Measurements from ENCODE around the gene THRB.

The THRB gene

DNA sequence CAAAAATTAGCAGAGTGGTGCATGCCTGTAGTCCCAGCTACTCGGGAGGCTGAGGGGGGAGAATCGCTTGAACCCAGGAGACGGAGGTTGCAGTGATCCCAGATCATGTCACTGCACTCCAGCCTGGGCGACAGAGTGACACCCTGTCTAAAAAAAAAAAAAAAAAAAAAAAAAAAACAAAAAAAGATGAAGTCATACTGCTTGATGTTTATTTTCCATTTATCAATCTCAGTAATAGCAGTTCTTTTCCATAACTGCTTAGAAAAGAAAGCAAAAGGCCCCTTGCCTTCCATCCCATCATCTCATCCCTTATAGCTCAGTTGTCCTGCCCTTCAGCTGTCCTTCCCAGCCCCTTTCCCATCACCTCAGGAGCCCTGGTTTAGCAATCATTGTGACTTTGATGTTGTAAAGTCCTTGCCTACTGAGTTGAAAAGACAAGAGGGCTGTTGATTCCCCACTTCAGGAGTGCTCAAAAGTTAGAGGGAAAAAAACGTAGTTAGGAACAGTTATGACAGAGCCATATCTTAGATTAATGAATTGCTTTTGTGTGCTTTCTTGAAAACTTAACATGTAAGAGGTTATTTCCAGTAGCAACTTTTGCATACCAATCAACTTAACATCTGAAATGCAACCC, 18.0 kb upstream of the THRB start:
- no peaks in the 10 kb centered on the region for H3K9me3 ChIP-seq (ENCODE audit: control insufficient read depth, insufficient read depth, low read depth, low read length)
- H3K9ac ChIP-seq (ENCODE audit: low read length): no peak overlapping the region
- H3K36me3 ChIP-seq (ENCODE audit: control insufficient read depth, insufficient read depth, low read length): no peaks in the 10 kb centered on the region
- H3K27me3 ChIP-seq (ENCODE audit: control insufficient read depth, insufficient read depth, low read length): no peaks in the 10 kb centered on the region
- no peaks in the 10 kb centered on the region; the same call in 1 of the 2 replicates for H3K4me1 ChIP-seq (ENCODE audit: control insufficient read depth, insufficient read depth, low read length)
- H3K4me3 ChIP-seq (ENCODE audit: low read depth, low read length): no peak overlapping the region
- H3K27ac ChIP-seq (ENCODE audit: low read depth, low read length): no peak overlapping the region

DNA sequence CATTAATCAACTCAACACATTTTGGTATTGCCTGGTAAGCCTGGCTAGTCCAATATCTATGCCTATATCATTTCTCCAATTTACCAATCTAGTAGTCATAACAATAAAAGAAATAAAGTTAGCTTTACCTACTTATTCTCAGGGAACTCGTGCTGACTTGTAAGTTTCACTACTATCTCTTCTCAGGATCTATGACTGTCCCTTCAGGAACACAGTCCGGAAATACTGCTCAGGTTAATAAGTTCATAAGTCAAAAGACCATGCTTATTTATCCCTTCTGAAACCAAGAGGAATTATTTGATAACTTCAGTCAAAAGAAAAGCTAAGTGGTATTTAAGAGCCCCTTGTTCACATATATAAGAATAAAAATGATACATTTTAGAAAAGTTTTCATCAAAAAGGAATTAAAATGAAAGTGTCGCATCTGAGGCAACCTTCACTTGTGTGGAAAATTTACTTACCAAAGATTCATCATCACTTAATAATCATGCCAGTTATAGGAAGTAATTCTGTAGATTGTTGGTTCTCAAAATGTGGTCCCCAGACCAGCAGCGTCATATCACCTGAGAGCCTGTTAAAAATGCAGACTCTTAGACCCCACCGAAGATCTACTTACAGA, 15.5 kb upstream of the THRB start:
- no peaks in the 10 kb centered on the region for H3K27me3 ChIP-seq (ENCODE audit: control insufficient read depth, insufficient read depth, low read length)
- no peak overlapping the region for H3K27ac ChIP-seq (ENCODE audit: low read depth, low read length)
- no peak overlapping the region for H3K4me3 ChIP-seq (ENCODE audit: low read depth, low read length)
- no peaks in the 10 kb centered on the region for H3K36me3 ChIP-seq (ENCODE audit: control insufficient read depth, insufficient read depth, low read length)
- no peaks in the 10 kb centered on the region for H3K9me3 ChIP-seq (ENCODE audit: control insufficient read depth, insufficient read depth, low read depth, low read length)
- no peaks in the 10 kb centered on the region; the same call in 1 of the 2 replicates for H3K4me1 ChIP-seq (ENCODE audit: control insufficient read depth, insufficient read depth, low read length)
- H3K9ac ChIP-seq (ENCODE audit: low read length): no peak overlapping the region

DNA sequence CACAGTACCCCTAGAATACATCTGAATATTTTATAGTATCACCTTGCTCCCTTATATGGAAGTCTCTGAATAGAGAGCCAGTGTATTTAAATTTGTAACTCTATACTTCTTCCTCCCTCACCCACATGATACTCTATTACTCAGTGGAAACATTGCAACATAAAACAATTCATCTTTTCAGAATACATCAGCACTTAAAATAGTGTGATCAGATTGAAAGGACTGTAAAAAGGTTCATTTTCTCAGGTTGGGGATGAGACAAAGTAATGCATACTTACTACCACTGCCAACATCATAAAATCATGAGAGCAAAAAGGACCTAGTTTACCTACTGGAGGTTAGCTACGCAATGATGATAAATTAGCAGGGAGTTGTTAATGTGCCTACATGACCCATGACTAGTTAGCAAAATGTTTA, 13.8 kb upstream of the THRB start:
- Histone ChIP-seq H3K36me3 (ENCODE audit: control insufficient read depth, insufficient read depth, low read length) (no peaks in the 10 kb centered on the region), H3K27ac (ENCODE audit: low read depth, low read length) (no peak overlapping the region), H3K4me1 (ENCODE audit: control insufficient read depth, insufficient read depth, low read length) (no peaks in the 10 kb centered on the region; the same call in 1 of the 2 replicates), H3K27me3 (ENCODE audit: control insufficient read depth, insufficient read depth, low read length) (no peaks in the 10 kb centered on the region), H3K9ac (ENCODE audit: low read length) (no peak overlapping the region), H3K9me3 (ENCODE audit: control insufficient read depth, insufficient read depth, low read depth, low read length) (no peaks in the 10 kb centered on the region), H3K4me3 (ENCODE audit: low read depth, low read length) (no peak overlapping the region)

DNA sequence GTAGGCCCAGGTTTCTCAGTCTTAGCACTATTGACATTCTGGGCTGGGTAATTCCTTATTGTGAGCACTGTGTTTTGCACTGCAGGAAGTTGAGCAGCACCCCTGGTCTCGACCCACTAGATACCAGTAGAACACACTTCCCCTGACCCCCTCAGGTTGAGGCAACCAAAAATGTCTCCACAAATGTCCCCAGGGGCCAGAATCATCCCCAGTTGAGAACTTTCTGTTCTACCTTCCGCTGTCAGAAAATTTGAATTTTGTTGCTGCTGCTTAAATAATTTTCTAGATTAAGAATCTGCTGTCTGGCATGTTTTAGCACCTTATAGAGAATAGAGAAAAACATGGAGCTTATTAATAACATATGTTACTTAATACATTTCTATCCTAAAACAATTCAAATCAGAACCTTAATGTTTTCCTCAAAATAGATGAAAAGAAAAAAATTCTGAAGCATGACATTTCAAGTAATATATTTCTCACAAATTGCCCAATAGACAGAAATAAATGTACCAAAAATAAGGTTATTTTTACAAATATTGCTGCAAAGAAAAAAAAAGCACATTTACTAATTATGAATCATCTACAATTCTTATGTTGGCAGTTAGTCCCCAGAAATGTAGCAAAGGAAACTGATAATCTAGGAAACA, 13.2 kb upstream of the THRB start:
- Histone ChIP-seq H3K27ac (ENCODE audit: low read depth, low read length) (no peak overlapping the region), H3K36me3 (ENCODE audit: control insufficient read depth, insufficient read depth, low read length) (no peaks in the 10 kb centered on the region), H3K9me3 (ENCODE audit: control insufficient read depth, insufficient read depth, low read depth, low read length) (no peaks in the 10 kb centered on the region), H3K27me3 (ENCODE audit: control insufficient read depth, insufficient read depth, low read length) (no peaks in the 10 kb centered on the region), H3K4me3 (ENCODE audit: low read depth, low read length) (no peak overlapping the region), H3K4me1 (ENCODE audit: control insufficient read depth, insufficient read depth, low read length) (no peaks in the 10 kb centered on the region; the same call in 1 of the 2 replicates), H3K9ac (ENCODE audit: low read length) (no peak overlapping the region)

DNA sequence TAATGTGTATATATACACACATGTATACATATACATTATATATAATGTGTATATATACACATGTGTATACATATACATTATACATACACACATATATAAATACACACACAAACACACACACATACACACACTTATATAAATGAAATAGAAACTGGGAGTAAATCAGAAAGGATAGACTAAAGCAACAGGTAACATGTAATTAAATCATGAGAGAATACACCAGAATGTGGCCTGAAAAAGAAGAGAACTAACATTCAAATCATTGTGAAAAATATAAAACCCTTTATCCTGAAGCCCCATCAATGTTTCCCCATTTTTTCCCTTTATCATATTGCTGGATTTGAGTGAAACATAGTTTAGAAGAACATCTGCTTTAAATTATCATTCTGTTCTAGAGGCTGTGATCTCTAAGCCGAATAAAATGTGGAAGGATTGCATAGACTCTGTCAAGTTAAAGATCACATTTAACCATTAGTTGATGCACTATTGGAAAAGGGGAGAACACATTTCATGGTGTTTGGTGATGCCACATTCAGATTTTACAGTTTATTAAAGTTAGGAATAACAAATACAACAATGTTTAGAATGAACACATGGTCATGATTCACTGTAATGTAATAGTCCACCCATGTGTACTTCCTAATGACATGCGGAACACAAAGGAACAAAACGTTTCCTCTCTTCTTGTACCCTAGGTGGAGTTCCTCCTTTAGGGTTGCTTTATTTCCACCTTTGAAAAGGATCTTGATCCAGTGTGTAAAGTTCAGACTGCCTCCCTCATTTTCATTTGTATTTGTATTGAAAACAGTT, 12.5 kb upstream of the THRB start:
- Histone ChIP-seq H3K27me3 (ENCODE audit: control insufficient read depth, insufficient read depth, low read length) (no peaks in the 10 kb centered on the region), H3K4me3 (ENCODE audit: low read depth, low read length) (no peak overlapping the region), H3K4me1 (ENCODE audit: control insufficient read depth, insufficient read depth, low read length) (no peaks in the 10 kb centered on the region), H3K9me3 (ENCODE audit: control insufficient read depth, insufficient read depth, low read depth, low read length) (no peaks in the 10 kb centered on the region), H3K36me3 (ENCODE audit: control insufficient read depth, insufficient read depth, low read length) (no peaks in the 10 kb centered on the region), H3K9ac (ENCODE audit: low read length) (no peak overlapping the region), H3K27ac (ENCODE audit: low read depth, low read length) (no peak overlapping the region)

DNA sequence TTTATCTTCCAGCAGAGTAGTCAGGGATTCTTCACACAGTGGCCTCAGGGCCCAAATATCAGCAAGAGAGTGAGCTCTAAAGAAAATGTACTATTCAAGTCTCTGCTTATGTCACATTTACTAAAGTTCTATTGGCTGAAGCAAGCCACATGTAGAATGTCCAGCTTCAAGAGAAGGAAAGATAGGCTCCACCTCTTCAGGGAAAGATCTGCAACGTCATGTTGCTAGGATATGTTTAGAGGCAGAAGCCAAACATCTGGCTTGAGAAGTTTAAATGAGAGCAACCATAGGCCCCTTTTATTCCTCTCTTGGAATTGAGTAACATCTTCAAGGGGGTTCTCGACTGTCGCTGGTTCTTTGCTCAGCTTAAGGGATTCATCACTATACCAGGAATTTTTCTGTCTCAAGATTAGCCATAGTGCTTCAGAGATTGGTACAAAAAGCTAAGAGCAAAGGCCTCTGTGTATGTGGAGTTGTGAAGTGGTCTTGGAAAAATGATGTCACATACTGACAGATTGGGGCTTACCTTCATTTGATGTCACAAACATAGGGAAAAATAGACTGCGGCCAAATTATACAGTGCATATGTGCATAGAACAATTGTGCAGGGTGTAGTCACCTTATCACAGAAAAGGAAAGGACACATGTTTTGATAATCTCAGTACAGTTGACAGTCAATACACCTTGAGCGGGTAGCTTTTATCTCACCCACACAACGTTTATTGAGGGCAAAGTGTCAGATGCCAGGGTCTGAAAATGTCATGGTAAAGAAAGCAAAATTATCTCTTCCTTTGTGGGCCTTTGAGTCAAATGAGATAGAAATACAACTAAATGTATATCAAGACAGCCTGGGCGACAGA, 11.3 kb upstream of the THRB start:
- H3K36me3 ChIP-seq (ENCODE audit: control insufficient read depth, insufficient read depth, low read length): no peaks in the 10 kb centered on the region
- no peaks in the 10 kb centered on the region for H3K4me1 ChIP-seq (ENCODE audit: control insufficient read depth, insufficient read depth, low read length)
- no peaks in the 10 kb centered on the region for H3K9me3 ChIP-seq (ENCODE audit: control insufficient read depth, insufficient read depth, low read depth, low read length)
- H3K27ac ChIP-seq (ENCODE audit: low read depth, low read length): no peak overlapping the region
- no peak overlapping the region for H3K9ac ChIP-seq (ENCODE audit: low read length)
- H3K27me3 ChIP-seq (ENCODE audit: control insufficient read depth, insufficient read depth, low read length): no peaks in the 10 kb centered on the region
- no peak overlapping the region for H3K4me3 ChIP-seq (ENCODE audit: low read depth, low read length)

DNA sequence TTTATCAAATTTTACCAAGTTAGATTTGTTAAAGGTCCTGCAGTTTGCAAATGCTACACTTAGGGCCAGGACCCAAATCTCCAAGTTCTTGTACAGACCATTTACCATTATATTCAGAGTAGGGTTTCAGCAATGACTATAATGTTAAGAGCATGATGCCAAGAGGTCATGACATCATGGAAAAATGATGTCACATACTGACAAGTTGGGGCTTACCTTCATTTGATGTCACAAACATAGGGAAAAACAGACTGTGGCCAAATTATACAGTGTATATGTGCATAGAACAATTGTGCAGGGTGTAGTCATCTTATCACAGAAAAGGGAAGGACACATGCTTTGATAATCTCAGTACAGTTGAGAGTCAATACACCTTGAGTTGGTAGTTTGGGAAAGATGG, 10.1 kb upstream of the THRB start:
- no peaks in the 10 kb centered on the region for H3K4me1 ChIP-seq (ENCODE audit: control insufficient read depth, insufficient read depth, low read length)
- no peak overlapping the region for H3K4me3 ChIP-seq (ENCODE audit: low read depth, low read length)
- no peaks in the 10 kb centered on the region for H3K27me3 ChIP-seq (ENCODE audit: control insufficient read depth, insufficient read depth, low read length)
- H3K27ac ChIP-seq (ENCODE audit: low read depth, low read length): no peak overlapping the region
- H3K9ac ChIP-seq (ENCODE audit: low read length): no peak overlapping the region
- H3K36me3 ChIP-seq (ENCODE audit: control insufficient read depth, insufficient read depth, low read length): no peaks in the 10 kb centered on the region
- no peaks in the 10 kb centered on the region for H3K9me3 ChIP-seq (ENCODE audit: control insufficient read depth, insufficient read depth, low read depth, low read length)

DNA sequence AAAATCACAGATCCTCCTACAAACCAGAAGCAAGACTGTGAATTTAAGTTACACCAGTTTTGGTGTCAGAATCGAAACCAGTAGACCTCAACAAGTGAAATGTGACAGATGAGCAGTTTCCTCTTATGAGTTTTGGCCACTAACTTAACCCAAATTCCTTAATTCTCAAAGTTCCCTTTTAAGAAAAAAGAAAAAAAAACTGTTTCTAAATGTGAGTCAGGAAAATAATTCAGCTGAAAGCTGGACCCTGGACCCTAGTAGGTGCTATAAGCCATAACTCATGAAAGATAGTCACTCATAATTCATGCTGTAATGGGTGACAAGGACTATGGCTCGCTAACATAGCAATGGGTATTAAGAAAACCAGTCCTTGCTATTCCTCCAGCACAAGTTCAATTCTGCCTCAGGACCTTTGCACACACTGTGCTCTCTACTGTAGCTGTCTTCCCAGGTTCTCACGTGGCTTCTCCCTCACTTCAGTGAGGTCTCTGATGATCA, 9.0 kb upstream of the THRB start:
- H3K4me1 ChIP-seq (ENCODE audit: control insufficient read depth, insufficient read depth, low read length): peaks cover 8% of the 10 kb centered on the region
- no peak overlapping the region for H3K4me3 ChIP-seq (ENCODE audit: low read depth, low read length)
- H3K27me3 ChIP-seq (ENCODE audit: control insufficient read depth, insufficient read depth, low read length): no peaks in the 10 kb centered on the region
- no peak overlapping the region for H3K27ac ChIP-seq (ENCODE audit: low read depth, low read length)
- H3K36me3 ChIP-seq (ENCODE audit: control insufficient read depth, insufficient read depth, low read length): no peaks in the 10 kb centered on the region
- no peaks in the 10 kb centered on the region for H3K9me3 ChIP-seq (ENCODE audit: control insufficient read depth, insufficient read depth, low read depth, low read length)
- no peak overlapping the region for H3K9ac ChIP-seq (ENCODE audit: low read length)

DNA sequence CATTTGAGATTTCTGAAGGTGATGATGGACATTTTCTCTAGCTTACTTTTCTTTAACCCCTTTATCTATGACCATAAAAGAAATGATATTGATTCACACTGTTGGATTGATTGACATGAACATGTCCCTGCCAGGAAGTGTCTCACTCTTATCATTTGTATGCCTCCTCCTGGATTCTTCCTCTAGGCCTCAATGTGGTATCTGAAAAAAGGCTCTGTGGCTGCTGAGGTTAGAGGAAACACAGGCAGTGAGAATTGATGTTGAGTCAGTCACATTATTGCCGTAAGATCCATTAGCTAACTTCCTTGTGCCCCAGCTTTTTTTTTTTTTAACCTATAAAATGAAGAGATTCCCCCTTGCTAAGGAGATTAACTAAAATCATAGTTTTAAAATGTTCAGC, 8.0 kb upstream of the THRB start:
- peaks cover 17% of the 10 kb centered on the region for H3K4me1 ChIP-seq (ENCODE audit: control insufficient read depth, insufficient read depth, low read length)
- H3K4me3 ChIP-seq (ENCODE audit: low read depth, low read length): no peak overlapping the region
- H3K9ac ChIP-seq (ENCODE audit: low read length): no peak overlapping the region
- no peaks in the 10 kb centered on the region for H3K27me3 ChIP-seq (ENCODE audit: control insufficient read depth, insufficient read depth, low read length)
- no peak overlapping the region for H3K27ac ChIP-seq (ENCODE audit: low read depth, low read length)
- no peaks in the 10 kb centered on the region for H3K36me3 ChIP-seq (ENCODE audit: control insufficient read depth, insufficient read depth, low read length)
- H3K9me3 ChIP-seq (ENCODE audit: control insufficient read depth, insufficient read depth, low read depth, low read length): no peaks in the 10 kb centered on the region

DNA sequence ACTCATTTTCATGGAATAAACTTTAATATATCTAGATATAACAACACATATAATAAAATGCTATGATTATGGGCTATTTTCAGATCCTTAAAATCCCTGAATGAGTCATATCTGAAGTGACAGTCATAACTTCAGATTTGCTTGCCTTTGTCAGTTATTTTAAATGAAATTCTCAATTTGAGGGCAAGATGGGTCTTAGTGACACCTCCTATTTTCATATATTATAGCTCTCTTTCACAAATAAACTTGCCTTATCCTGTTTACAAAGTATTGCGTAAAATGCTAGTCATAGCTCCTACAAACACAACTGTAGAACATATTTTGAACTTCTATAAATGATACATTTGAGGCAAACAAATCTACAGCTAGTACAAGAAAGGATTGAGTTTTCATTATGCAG, 6.2 kb upstream of the THRB start:
- H3K9me3 ChIP-seq (ENCODE audit: control insufficient read depth, insufficient read depth, low read depth, low read length): no peaks in the 10 kb centered on the region
- peaks cover 32% of the 10 kb centered on the region for H3K4me1 ChIP-seq (ENCODE audit: control insufficient read depth, insufficient read depth, low read length)
- H3K36me3 ChIP-seq (ENCODE audit: control insufficient read depth, insufficient read depth, low read length): no peaks in the 10 kb centered on the region
- H3K27me3 ChIP-seq (ENCODE audit: control insufficient read depth, insufficient read depth, low read length): peaks cover 7% of the 10 kb centered on the region
- H3K4me3 ChIP-seq (ENCODE audit: low read depth, low read length): no peak overlapping the region
- H3K27ac ChIP-seq (ENCODE audit: low read depth, low read length): no peak overlapping the region
- no peak overlapping the region for H3K9ac ChIP-seq (ENCODE audit: low read length)

All from HUES6 (cell line).